22Rv1 (cell line): Measurements from ENCODE around the gene SLX4IP.
A peak's percentile ranks its signal among the peaks of the same experiment; 100 is the strongest.

ENCODE experiments used
- H3K27ac ChIP-seq: fragments of 450-650 bp; 2 replicates; pipeline ENCODE4 v1.5.1; 2017
- ZFX ChIP-seq: fragments of 450-650 bp; IDR thresholded peaks from 2 replicates; pipeline ENCODE4 v1.6.1; 2017; ENCODE audit warnings: antibody characterized with exemption, borderline replicate concordance
- TF ChIP-seq, protein P1 (sequence below): fragments of 450-650 bp; IDR thresholded peaks from 2 replicates; pipeline ENCODE4 v1.5.1; 2017; ENCODE audit warnings: mild to moderate bottlenecking

SLX4IP gene

DNA sequence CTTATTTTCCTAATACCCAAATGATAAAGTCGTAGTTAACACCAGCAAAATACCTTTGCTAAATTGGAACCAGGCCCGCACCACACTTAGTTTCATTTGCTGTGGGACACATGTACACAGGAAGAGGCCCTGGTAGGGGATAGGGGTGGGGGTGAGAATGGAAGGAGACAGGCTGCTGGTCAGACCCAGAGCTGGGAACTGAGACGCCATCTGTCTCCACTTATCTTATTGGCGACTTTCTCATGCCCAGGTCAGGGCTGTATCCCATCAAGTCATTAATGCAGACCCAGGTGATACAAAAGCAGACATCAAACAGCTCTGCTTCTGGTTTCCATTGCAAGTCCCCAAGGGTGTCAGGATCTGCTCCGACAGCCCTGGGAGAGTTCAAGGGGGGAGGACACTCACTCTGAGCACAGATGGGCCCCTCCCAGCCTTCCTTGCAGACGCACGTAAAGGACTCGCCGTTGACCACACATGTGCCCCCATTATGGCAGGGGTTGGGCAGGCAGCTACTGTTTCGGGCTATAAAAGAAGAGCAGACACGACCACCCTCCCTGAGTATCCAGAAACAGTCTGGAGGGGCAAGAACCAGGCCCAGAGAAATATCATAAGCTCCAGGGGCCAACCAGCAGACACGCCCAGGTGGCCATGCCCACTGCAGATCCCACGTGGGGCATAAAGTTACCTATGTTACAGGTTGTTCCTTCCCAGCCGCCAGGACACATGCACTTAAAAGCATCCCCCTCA, 209.5 kb downstream of the SLX4IP start:
- no peak overlapping the region for H3K27ac ChIP-seq

DNA sequence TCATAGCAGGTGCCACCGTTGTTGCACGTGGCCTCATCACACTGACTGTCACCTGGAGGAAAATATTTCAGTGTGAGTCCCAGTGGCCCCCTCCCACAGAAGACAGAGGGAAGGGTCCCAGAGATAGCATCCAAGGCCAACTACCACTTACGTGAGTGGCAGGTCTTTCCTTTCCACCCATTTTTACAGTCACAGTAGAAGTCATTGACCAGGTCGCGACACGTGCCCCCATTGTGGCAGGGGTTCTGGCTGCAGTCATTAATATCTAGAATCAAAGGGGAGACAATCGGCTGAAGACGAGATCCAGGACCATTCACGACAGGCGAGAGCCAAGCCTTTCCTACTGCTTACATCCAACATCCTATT, 210.1 kb downstream of the SLX4IP start:
- TF ChIP-seq, protein P1, sequence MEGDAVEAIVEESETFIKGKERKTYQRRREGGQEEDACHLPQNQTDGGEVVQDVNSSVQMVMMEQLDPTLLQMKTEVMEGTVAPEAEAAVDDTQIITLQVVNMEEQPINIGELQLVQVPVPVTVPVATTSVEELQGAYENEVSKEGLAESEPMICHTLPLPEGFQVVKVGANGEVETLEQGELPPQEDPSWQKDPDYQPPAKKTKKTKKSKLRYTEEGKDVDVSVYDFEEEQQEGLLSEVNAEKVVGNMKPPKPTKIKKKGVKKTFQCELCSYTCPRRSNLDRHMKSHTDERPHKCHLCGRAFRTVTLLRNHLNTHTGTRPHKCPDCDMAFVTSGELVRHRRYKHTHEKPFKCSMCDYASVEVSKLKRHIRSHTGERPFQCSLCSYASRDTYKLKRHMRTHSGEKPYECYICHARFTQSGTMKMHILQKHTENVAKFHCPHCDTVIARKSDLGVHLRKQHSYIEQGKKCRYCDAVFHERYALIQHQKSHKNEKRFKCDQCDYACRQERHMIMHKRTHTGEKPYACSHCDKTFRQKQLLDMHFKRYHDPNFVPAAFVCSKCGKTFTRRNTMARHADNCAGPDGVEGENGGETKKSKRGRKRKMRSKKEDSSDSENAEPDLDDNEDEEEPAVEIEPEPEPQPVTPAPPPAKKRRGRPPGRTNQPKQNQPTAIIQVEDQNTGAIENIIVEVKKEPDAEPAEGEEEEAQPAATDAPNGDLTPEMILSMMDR: no peak
- TF ChIP-seq ZFX: no peak
- H3K27ac ChIP-seq: no peak overlapping the region

More for the DNA sequence above, 209.5 kb downstream of the SLX4IP start:
- no peak for TF ChIP-seq ZFX
- TF ChIP-seq, protein P1: no peak

DNA sequence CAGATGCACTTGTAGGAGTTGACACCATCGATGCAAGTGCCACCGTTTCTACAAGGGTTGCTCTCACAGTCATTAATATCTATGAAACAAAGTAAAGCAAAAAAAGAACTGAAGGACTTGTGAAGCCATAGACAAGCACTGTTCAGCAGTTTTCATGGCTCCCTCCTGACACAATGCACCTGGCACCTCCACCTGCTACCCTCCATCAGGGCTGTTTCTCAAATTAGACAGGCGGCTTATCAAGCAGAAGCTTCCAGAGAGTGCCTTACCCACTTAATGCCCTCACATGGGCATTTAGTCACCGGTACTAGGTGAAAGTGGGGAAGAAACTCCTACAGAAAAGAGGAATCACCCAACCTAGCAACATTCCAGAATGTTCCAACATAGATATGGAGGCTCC, 210.9 kb downstream of the SLX4IP start:
- TF ChIP-seq, protein P1: no peak
- no peak for TF ChIP-seq ZFX
- H3K27ac ChIP-seq: no peak overlapping the region

DNA sequence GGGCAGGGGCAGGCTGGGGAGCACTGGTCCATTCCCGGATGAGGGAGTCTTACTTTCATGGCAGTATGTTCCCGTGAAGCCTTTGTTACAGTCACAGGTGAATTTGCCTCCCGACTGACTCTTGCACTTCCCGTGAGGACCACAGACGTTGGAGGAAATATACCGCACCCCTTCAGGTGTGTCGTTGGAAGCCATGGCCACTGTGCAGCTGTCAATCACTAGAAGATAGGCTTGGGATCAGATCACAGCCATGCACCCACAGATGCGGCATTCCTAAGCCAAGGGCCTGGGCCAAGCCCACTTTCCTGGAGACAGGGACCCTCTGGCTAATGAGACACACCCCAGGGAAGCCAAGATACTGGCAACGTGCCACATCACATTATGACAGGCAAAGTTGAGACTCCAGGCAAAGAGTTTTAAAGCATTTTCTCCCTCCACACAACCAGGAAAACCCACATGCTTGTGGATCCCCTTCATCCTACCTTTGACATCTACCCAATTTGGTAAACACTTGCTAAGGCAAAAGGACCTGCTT, 211.8 kb downstream of the SLX4IP start:
- no peak overlapping the region for H3K27ac ChIP-seq
- no peak for TF ChIP-seq ZFX
- TF ChIP-seq, protein P1: no peak

DNA sequence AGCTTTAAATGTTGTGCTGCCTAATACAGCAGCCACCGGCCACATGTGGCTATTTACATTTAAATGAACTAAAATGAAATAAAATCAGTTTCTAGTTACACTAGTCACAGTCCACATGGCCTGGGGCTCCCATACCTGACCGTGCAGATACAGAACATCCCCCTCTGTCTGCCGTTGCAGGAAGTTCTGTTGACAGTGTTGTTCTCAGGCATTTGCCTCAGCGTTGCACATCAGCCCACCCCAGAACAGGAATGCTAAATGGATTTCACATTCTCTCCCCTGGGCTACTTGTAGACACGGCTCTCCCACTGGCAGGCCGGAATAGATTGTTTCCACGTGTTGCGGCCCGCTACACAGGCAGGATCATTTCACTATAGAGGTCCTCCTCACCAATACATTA, 212.4 kb downstream of the SLX4IP start:
- H3K27ac ChIP-seq: no peak overlapping the region
- no peak for TF ChIP-seq ZFX
- TF ChIP-seq, protein P1: peak; percentile 58

DNA sequence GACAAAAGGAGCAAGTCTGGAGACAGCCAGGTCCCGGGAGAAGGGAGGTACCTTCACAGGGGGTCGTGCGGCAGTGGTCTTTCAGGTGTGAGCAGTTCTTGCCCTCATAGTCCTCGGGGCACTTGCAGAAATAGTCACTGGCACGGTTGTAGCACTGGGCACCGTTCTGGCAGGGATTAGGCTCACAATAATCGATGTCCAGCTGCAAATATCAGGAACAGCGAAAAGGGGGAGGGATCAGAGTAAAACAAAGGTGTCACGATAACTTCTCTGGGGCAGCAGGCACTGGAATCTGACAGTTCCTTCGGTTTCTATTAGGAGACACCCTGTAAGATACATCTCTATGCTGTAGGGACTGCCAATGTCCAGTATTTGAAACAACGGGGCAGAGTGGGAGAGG, 212.8 kb downstream of the SLX4IP start:
- TF ChIP-seq ZFX: no peak
- TF ChIP-seq, protein P1: no peak
- no peak overlapping the region for H3K27ac ChIP-seq

DNA sequence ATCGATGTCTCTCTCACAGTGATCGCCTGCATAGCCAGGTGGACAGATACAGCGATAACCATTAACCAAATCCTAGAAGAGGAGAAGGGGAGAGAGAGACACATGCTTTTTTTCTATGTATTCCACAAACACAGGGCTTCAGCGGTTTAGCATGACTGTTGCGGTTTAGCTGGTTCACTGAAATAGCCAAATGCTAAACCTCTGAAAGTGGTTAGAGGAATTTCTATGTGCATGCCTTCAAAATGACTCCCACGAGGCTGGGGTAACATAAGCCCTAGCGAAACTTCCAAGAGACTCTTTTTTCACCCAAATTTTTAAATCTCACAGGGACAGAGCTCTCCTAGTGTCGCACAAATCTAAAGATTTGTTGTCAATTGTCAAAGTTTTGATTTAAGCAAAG, 213.5 kb downstream of the SLX4IP start:
- TF ChIP-seq ZFX: no peak
- TF ChIP-seq, protein P1: no peak
- no peak overlapping the region for H3K27ac ChIP-seq
